Stimulated activated CD4-positive, alpha-beta T cell treated with anti-CD3 and anti-CD28 coated beads, Interleukin-1b, Interleukin-23, amount 100 ng/mL, for 4 hours (primary cell): ENCODE results near the gene TRMT61B.

ENCODE experiments used
- DNase-seq, 2 donors: peaks; one replicate each; pipeline ENCODE4 v3.0.0-alpha.2; 2020; ENCODE audit warnings: low read depth in 2 of 2

TRMT61B gene

GRCh38 chr2:28870146-28870891, at the start of gene TRMT61B:
Gene TRMT61B (minus strand): TSS chr2:28870309. CDS start chr2:28870277, 32 bp downstream.
- DNase-seq: peak; percentile 89 to 95

- DNase-seq: no peak
These were observed 45.8 kb upstream of the TRMT61B start for GRCh38 chr2:28915939-28916338.

GRCh38 chr2:28909655-28910353, 39.7 kb upstream of the TRMT61B start:
- no peak for DNase-seq

- no peak for DNase-seq
These were observed 38.1 kb upstream of the TRMT61B start for GRCh38 chr2:28908172-28908571.

- no peak for DNase-seq
These were observed 36.7 kb upstream of the TRMT61B start for GRCh38 chr2:28906821-28907220.

GRCh38 chr2:28906376-28906775, 36.3 kb upstream of the TRMT61B start:
- no peak for DNase-seq

- no peak for DNase-seq
These were observed 35.4 kb upstream of the TRMT61B start for GRCh38 chr2:28905533-28905932.

- DNase-seq: no peak
These were observed 34.8 kb upstream of the TRMT61B start for GRCh38 chr2:28904802-28905457.

GRCh38 chr2:28904295-28904694, 34.2 kb upstream of the TRMT61B start:
- DNase-seq: no peak

GRCh38 chr2:28902584-28902983, 32.5 kb upstream of the TRMT61B start:
- DNase-seq: no peak

- DNase-seq: no peak
These were observed 31.7 kb upstream of the TRMT61B start for GRCh38 chr2:28901841-28902240.

- no peak for DNase-seq
These were observed 31.1 kb upstream of the TRMT61B start for GRCh38 chr2:28901202-28901601.

- DNase-seq: no peak
These were observed 27.9 kb upstream of the TRMT61B start for GRCh38 chr2:28898048-28898447.

GRCh38 chr2:28896906-28897305, 26.8 kb upstream of the TRMT61B start:
- DNase-seq: no peak

- DNase-seq: peak; percentile 48 to 49
These were observed 25.2 kb upstream of the TRMT61B start for GRCh38 chr2:28895189-28895893.

GRCh38 chr2:28894470-28895188, 24.5 kb upstream of the TRMT61B start, which contains the start of gene WDR43:
Gene WDR43 (plus strand): TSS chr2:28894667. CDS start chr2:28894699, 32 bp downstream.
- peak; percentile 97 for DNase-seq

GRCh38 chr2:28893488-28893887, 23.4 kb upstream of the TRMT61B start:
- DNase-seq: no peak

GRCh38 chr2:28880193-28880592, 10.1 kb upstream of the TRMT61B start:
- DNase-seq: no peak

- no peak for DNase-seq
These were observed 1.5 kb upstream of the TRMT61B start for GRCh38 chr2:28871620-28872019.

GRCh38 chr2:28869494-28870145, 489 bp downstream of the TRMT61B start:
- DNase-seq: peak in 1 of 2 donors; percentile 8

GRCh38 chr2:28868611-28869010, 1.5 kb downstream of the TRMT61B start:
- no peak for DNase-seq
